Measurements from ENCODE around the gene MACROD2. TPM values are rescaled to one million over a fixed set of nuclear protein-coding genes. Genes with fewer than 3 reads are reported as not detected.

MACROD2 gene
- total and polyA plus RNA-seq, 11 donors, result 0.54 to 5.4 (median 2.4) TPM

DNA sequence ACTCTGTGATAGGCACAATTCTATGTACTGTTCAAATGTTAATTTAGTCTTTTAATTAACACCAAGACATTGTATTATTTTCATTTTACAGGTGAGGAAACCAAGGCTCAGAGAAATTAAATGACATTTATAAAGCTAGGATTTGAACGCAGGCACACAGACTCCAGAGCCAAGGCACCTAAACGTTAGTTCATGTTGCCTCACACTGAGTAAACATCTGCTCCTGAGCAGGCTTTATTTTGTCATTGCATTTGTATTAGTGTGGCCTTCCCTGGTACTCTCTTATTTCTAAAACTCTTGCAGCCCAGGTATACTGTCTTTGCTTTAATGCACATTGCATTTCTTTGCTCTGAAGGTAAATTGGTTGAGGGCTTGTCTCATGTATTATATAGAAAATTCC lies 605.2 kb downstream of the MACROD2 start:
- H3K27me3 ChIP-seq, result no peaks in the 10 kb centered on the region
- no peak for ATAC-seq
- no peaks in the 10 kb centered on the region for H3K9me3 ChIP-seq
- no peak overlapping the region for H3K4me3 ChIP-seq
- TF ChIP-seq POLR2A (IDR thresholded peaks at IDR 0.05), result no peak
- TF ChIP-seq, protein P1, sequence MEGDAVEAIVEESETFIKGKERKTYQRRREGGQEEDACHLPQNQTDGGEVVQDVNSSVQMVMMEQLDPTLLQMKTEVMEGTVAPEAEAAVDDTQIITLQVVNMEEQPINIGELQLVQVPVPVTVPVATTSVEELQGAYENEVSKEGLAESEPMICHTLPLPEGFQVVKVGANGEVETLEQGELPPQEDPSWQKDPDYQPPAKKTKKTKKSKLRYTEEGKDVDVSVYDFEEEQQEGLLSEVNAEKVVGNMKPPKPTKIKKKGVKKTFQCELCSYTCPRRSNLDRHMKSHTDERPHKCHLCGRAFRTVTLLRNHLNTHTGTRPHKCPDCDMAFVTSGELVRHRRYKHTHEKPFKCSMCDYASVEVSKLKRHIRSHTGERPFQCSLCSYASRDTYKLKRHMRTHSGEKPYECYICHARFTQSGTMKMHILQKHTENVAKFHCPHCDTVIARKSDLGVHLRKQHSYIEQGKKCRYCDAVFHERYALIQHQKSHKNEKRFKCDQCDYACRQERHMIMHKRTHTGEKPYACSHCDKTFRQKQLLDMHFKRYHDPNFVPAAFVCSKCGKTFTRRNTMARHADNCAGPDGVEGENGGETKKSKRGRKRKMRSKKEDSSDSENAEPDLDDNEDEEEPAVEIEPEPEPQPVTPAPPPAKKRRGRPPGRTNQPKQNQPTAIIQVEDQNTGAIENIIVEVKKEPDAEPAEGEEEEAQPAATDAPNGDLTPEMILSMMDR (IDR thresholded peaks at IDR 0.05), result no peak
- DNase-seq, result no peak
- H3K4me1 ChIP-seq, result no peaks in the 10 kb centered on the region
- no peak overlapping the region for H3K27ac ChIP-seq
- 78 to 83% (median 80%) methylated on average over 2 of the region's 2 CpGs for WGBS, 4 donors
- intact Hi-C loops (cut with DNase I), result no loop called here
- H3K36me3 ChIP-seq, result no peaks in the 10 kb centered on the region

DNA sequence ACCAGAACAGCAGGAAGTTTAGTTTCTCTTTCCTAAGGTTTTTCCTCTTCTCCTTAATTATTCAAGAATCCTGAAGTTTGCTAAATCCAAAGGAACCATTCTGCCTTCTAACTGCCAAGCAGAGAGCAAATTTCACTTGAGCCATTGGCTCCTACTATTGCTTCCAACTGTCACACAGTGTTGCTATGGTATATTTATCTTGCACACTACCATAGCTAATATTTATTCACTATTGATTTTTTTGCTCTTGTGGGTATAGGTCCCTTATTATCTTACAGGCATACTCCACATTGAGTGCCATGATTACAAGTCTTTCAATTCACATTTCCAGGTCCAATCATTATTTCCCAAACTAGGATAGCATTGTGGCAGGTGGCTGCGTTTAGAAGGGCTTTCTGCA lies 608.8 kb downstream of the MACROD2 start:
- no peak overlapping the region for H3K27ac ChIP-seq
- no peaks in the 10 kb centered on the region for H3K27me3 ChIP-seq
- no peaks in the 10 kb centered on the region for H3K36me3 ChIP-seq
- no peaks in the 10 kb centered on the region for H3K9me3 ChIP-seq
- no peak overlapping the region for H3K4me3 ChIP-seq
- 80 to 89% (median 85%) methylated on average over 1 of the region's 1 CpG for WGBS, 4 donors
- intact Hi-C loops (cut with DNase I), result no loop called here
- TF ChIP-seq, protein P1 (IDR thresholded peaks at IDR 0.05), result no peak
- TF ChIP-seq POLR2A (IDR thresholded peaks at IDR 0.05), result no peak
- H3K4me1 ChIP-seq, result no peaks in the 10 kb centered on the region
- DNase-seq (no peak), ATAC-seq (no peak)

DNA sequence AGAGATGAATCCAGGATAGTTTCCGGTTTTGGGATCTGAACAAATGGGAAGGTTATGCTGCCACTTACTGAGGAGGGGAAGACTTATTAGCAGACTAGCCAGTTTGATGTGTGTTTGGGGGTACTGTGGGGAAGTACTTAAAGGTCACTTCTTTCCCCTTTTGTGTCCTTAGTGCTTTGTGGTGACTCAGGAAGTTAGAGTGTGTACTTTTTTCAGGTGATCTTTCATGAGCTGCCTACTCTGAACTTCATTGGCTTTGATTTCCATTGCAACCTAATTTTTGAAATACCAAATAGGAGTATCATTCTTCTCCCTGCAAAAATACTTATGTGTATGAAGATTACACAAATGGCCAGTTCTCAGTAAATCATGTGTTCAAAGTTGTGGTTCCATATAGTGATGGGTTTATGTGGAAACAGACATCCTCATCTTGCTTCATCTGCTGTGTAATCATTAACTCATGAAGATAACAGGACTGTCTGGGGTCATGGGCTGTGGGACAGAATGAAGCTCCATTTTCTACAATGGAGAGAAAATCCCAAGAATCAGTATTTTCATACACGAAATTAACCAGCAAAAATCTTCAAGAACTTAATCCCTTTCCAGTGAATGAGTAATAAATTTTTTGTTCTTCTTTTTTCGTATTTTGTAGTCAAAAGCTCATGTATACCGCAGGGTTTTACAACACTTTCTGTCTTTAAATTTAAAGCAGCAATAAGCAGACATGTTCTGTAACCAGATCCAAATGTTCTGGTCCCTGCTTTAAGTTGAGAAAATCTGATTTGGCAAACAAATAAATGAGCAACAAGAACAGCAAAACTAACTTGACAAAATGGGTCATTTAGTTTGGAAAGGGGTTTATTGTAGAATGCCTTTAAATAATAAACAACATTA lies 614.3 kb downstream of the MACROD2 start:
- DNase-seq, result no peak
- intact Hi-C loops (cut with DNase I), result no loop called here
- no peaks in the 10 kb centered on the region for H3K36me3 ChIP-seq
- no peaks in the 10 kb centered on the region for H3K4me1 ChIP-seq
- peaks cover 0 to 4% (median 0%) of the 10 kb centered on the region in 12 donors for H3K9me3 ChIP-seq
- ATAC-seq, result no peak
- no peak overlapping the region for H3K4me3 ChIP-seq
- TF ChIP-seq, protein P1 (IDR thresholded peaks at IDR 0.05), result no peak
- TF ChIP-seq POLR2A (IDR thresholded peaks at IDR 0.05), result no peak
- 70 to 89% (median 82%) methylated on average over 4 of the region's 4 CpGs for WGBS, 4 donors
- H3K27ac ChIP-seq, result no peak overlapping the region
- no peaks in the 10 kb centered on the region for H3K27me3 ChIP-seq

DNA sequence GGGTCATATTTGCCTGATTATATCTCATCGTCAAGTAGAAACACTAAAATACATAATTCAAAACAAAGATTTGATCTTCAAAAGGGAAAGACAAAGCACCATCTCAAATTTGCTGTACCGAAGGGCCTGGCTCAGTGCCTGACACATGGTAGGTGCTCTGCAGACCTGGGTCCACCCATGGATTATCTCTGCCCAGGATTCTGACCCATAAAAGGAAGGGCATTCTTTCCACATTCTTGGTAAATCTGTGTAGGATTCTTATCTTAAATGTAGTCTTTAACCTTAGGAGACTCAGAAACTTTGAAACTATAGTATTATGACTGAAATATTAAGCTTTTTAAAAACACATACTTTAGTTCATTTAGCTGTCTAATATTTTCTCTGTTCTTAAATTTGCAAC lies 616.2 kb downstream of the MACROD2 start:
- intact Hi-C loops (cut with DNase I), result no loop called here
- no peak for ATAC-seq
- DNase-seq, result no peak
- Histone ChIP-seq H3K27me3 (no peaks in the 10 kb centered on the region), H3K4me1 (no peaks in the 10 kb centered on the region), H3K9me3 (peaks cover 0 to 9% (median 0%) of the 10 kb centered on the region in 12 donors), H3K27ac (no peak overlapping the region), H3K4me3 (no peak overlapping the region), H3K36me3 (no peaks in the 10 kb centered on the region)
- TF ChIP-seq, protein P1 (IDR thresholded peaks at IDR 0.05), result no peak
- TF ChIP-seq POLR2A (IDR thresholded peaks at IDR 0.05), result no peak
- 84 to 90% (median 88%) methylated on average over 2 of the region's 2 CpGs for WGBS, 4 donors
